GM12878 (cell line): Measurements from ENCODE around the gene NSMCE1. TPM values are rescaled to one million over a fixed set of nuclear protein-coding genes. Genes with fewer than 3 reads are reported as not detected.

ENCODE experiments used
- CUX1 ChIP-seq: IDR thresholded peaks from 2 replicates; pipeline ENCODE4 v1.6.1; 2012; ENCODE audit warnings: improper control_type of control experiment, low read depth, low read length; ENCODE audit not compliant: insufficient replicate concordance
- GABPA ChIP-seq: IDR thresholded peaks from 2 replicates; pipeline ENCODE4 v1.6.1; 2014; ENCODE audit warnings: antibody characterized with exemption, low read depth, mild to moderate bottlenecking, inconsistent platforms
- HDGF ChIP-seq: fragments of 450-650 bp; IDR thresholded peaks from 2 replicates; pipeline ENCODE4 v1.6.1; 2016; ENCODE audit warnings: antibody characterized with exemption
- IKZF1 ChIP-seq: fragments of 450-650 bp; conservative IDR thresholded peaks from 2 replicates; pipeline ENCODE4 v1.6.1; 2017; ENCODE audit warnings: antibody characterized with exemption, mild to moderate bottlenecking
- JUND ChIP-seq: IDR thresholded peaks from 2 replicates; pipeline ENCODE4 v1.6.1; 2012; ENCODE audit warnings: low read depth, mild to moderate bottlenecking, low read length, improper control_type of control experiment, moderate library complexity
- KDM1A ChIP-seq: fragments of 200-600 bp; sonication (generic); IDR thresholded peaks from 2 replicates; pipeline ENCODE4 v1.6.1; 2016; ENCODE audit warnings: borderline replicate concordance
- LARP7 ChIP-seq: fragments of 450-650 bp; IDR thresholded peaks from 2 replicates; pipeline ENCODE4 v1.6.1; 2017; ENCODE audit warnings: mild to moderate bottlenecking
- NBN ChIP-seq: fragments of 450-650 bp; IDR thresholded peaks from 2 replicates; pipeline ENCODE4 v1.6.1; 2016
- NR2C2 ChIP-seq: IDR thresholded peaks from 2 replicates; pipeline ENCODE4 v1.6.1; 2011; ENCODE audit warnings: borderline replicate concordance, low read depth; ENCODE audit not compliant: control insufficient read depth, insufficient read length
- NRF1 ChIP-seq: conservative IDR thresholded peaks from 2 replicates; pipeline ENCODE4 v1.6.1; 2011; ENCODE audit warnings: mild to moderate bottlenecking, low read depth, low read length, improper control_type of control experiment
- PBX3 ChIP-seq: IDR thresholded peaks from 2 replicates; pipeline ENCODE4 v1.6.1; 2011; ENCODE audit warnings: mild to moderate bottlenecking, low read depth, low read length, moderate library complexity; ENCODE audit not compliant: insufficient replicate concordance
- RAD21 ChIP-seq: IDR thresholded peaks from 2 replicates; pipeline ENCODE4 v1.6.1; 2011; ENCODE audit warnings: mild to moderate bottlenecking, low read depth, low read length, moderate library complexity; ENCODE audit not compliant: insufficient read depth
- RAD51 ChIP-seq: fragments of 450-650 bp; IDR thresholded peaks from 2 replicates; pipeline ENCODE4 v1.6.1; 2016; ENCODE audit warnings: moderate library complexity, mild to moderate bottlenecking, inconsistent platforms
- RELA ChIP-seq: fragments of 450-650 bp; IDR thresholded peaks from 2 replicates; pipeline ENCODE4 v1.8.0; 2014; ENCODE audit warnings: borderline replicate concordance; ENCODE audit not compliant: partially characterized antibody
- SMAD5 ChIP-seq: IDR thresholded peaks from 2 replicates; pipeline ENCODE4 v1.6.1; 2016; ENCODE audit warnings: antibody characterized with exemption, low read depth
- SREBF1 ChIP-seq: IDR thresholded peaks from 2 replicates; pipeline ENCODE4 v1.6.1; 2012; ENCODE audit warnings: mild to moderate bottlenecking, low read length
- SREBF2 ChIP-seq: IDR thresholded peaks from 2 replicates; pipeline ENCODE4 v1.6.1; 2012; ENCODE audit warnings: mild to moderate bottlenecking, low read length
- USF2 ChIP-seq: IDR thresholded peaks from 2 replicates; pipeline ENCODE4 v1.6.1; 2011; ENCODE audit warnings: low read depth, low read length, improper control_type of control experiment, borderline replicate concordance
- YBX1 ChIP-seq: fragments of 450-650 bp; IDR thresholded peaks from 2 replicates; pipeline ENCODE4 v1.6.1; 2016; ENCODE audit warnings: antibody characterized with exemption
- ZNF217 ChIP-seq: fragments of 450-650 bp; IDR thresholded peaks from 2 replicates; pipeline ENCODE4 v1.6.1; 2017; ENCODE audit warnings: antibody characterized with exemption, mild to moderate bottlenecking
- polyA plus RNA-seq, 11 experiments: library from polyadenylated mRNA; depleted of rRNA in 4 of 11; unstranded in 6 of 11; stranded (reverse) in 5 of 11; fragments of >200 nt; fragmentation: Nextera tagmentation in 4 of 11; fragmentation: Illumina TruSeq in 1 of 11; extraction: Ambion mirVana in 4 of 11; extraction: Trizol in 1 of 11; gene quantifications; 1 replicate in 1 of 11; 2 replicates in 10 of 11; pipeline versions ENCODE4 v1.2.1 to v1.2.3, GENCODE V29; 2011 to 2016; ENCODE audit warnings: inconsistent platforms in 2 of 11, missing spikeins in 2 of 11, low read depth in 1 of 11
- total RNA-seq, 4 experiments: library from RNA; depleted of rRNA in 3 of 4; stranded (reverse); fragments of >200 nt in 3 of 4; fragmentation: Illumina TruSeq in 1 of 4; extraction: Trizol in 1 of 4; gene quantifications; 2 replicates each; pipeline versions ENCODE4 v1.2.1 to v1.2.3, GENCODE V29; 2013 to 2021
- TF ChIP-seq, protein P1 (sequence below): fragments of 150-350 bp; IDR thresholded peaks from 2 replicates; pipeline ENCODE4 v1.6.1; 2016; ENCODE audit warnings: low read depth, low read length

Gene NSMCE1
- total and polyA plus RNA-seq, 10 of the 15 experiments (the other 5 are each of a cell fraction or from before 2014, with no cell fraction given) = 54.0 to 214 (median 71.4) TPM

DNA sequence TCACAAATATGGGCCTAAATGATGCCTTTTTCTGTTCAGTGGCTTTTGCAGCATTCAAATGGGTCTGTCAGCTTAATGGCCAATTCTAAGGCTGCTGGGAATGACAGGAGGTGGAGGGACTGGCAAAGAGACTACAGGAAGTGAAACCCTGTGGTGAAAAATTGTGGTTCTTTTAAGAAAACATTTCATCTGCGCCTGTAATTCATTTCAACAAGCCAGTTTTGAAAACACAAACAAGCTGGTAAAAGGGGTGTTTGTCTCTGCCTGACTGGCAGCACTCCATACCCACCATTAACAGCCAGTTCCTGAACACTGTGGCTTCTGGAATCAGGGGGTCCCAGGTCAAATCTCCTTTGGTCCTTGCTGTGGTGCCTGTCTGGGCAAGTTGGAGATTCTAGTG is 68.8 kb downstream of the NSMCE1 start (continued):
- TF ChIP-seq PBX3 = peak; percentile 42
- TF ChIP-seq, protein P1, sequence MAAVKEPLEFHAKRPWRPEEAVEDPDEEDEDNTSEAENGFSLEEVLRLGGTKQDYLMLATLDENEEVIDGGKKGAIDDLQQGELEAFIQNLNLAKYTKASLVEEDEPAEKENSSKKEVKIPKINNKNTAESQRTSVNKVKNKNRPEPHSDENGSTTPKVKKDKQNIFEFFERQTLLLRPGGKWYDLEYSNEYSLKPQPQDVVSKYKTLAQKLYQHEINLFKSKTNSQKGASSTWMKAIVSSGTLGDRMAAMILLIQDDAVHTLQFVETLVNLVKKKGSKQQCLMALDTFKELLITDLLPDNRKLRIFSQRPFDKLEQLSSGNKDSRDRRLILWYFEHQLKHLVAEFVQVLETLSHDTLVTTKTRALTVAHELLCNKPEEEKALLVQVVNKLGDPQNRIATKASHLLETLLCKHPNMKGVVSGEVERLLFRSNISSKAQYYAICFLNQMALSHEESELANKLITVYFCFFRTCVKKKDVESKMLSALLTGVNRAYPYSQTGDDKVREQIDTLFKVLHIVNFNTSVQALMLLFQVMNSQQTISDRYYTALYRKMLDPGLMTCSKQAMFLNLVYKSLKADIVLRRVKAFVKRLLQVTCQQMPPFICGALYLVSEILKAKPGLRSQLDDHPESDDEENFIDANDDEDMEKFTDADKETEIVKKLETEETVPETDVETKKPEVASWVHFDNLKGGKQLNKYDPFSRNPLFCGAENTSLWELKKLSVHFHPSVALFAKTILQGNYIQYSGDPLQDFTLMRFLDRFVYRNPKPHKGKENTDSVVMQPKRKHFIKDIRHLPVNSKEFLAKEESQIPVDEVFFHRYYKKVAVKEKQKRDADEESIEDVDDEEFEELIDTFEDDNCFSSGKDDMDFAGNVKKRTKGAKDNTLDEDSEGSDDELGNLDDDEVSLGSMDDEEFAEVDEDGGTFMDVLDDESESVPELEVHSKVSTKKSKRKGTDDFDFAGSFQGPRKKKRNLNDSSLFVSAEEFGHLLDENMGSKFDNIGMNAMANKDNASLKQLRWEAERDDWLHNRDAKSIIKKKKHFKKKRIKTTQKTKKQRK = no peak
- no peak for TF ChIP-seq SREBF1
- no peak for TF ChIP-seq RELA
- no peak for TF ChIP-seq JUND
- TF ChIP-seq IKZF1 = peak; percentile 85
- TF ChIP-seq RAD51 = 0 out of 2 replicates have a peak, but pooled peaks have one; percentile 6
- TF ChIP-seq SREBF2 = no peak
- no peak for TF ChIP-seq LARP7
- no peak for TF ChIP-seq HDGF
- TF ChIP-seq USF2 = no peak
- 0 out of 2 replicates have a peak, but pooled peaks have one; percentile 24 for TF ChIP-seq ZNF217
- no peak for TF ChIP-seq CUX1
- peak; percentile 54; the same call in 1 of the 2 replicates for TF ChIP-seq NBN
- TF ChIP-seq RAD21 = no peak
- TF ChIP-seq YBX1 = no peak
- TF ChIP-seq KDM1A = no peak
- TF ChIP-seq NRF1 = no peak
- TF ChIP-seq NR2C2 = no peak
- no peak for TF ChIP-seq SMAD5
- no peak for TF ChIP-seq GABPA
